Vagina (tissue), 2 donors: ENCODE data around the gene ATG9B.

Source experiments
- POLR2A ChIP-seq, 2 donors: fragments of 450-650 bp; IDR thresholded peaks; one replicate each; pipeline ENCODE4 v1.6.1; 2017; ENCODE audit warnings: antibody characterized with exemption in 2 of 2, mild to moderate bottlenecking in 2 of 2, moderate library complexity in 2 of 2
- POLR2AphosphoS5 ChIP-seq, 2 donors: sonication (generic); formaldehyde crosslinking; IDR thresholded peaks; one replicate each; pipeline ENCODE4 v1.9.0; 2017; ENCODE audit warnings: antibody characterized with exemption in 2 of 2, mild to moderate bottlenecking in 2 of 2, low read depth in 1 of 2; ENCODE audit not compliant: insufficient read depth in 1 of 2
- TF ChIP-seq, protein P1 (sequence below), 3 experiments: fragments of 450-650 bp in 2 of 3; fragments of 200-600 bp in 1 of 3; sonication (generic) in 1 of 3; IDR thresholded peaks; one replicate each; pipeline ENCODE4 v1.5.1; 2017 to 2019; ENCODE audit warnings: antibody characterized with exemption in 3 of 3, mild to moderate bottlenecking in 2 of 3, moderate library complexity in 2 of 3

DNA sequence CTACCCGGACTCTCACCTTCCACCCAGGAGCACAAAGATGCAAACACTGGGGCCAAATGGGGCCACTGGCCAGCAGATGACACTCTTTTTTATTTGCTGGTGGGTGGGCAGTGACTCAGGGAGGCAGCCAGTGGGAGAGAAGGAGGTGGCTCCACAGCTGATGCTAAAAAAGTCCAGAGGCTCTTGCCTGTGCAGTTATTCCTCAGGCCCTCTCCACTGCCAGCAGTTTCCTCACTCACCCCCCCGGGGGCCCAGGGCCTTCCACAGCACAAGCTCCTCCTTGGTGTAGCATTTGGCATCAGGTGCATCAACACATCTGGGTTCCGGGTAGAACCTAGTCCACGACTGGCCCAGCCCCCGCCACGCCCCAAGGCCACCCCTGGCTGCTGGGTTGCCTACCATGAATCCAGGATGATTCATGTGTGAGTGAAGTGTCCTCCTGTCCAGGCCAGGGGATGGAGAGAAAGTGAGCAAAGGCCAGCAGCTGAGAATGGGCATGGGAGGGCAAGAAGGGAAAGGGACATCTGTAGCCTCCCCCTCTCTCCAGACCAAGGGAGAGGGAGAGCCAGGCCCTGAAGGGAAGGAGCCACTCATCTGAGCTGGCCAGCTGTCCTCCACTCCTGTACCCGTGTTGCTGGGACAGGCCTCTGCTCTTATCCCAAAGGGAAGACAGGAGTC is 44.4 kb downstream of the ATG9B start:
- TF ChIP-seq, protein P1, sequence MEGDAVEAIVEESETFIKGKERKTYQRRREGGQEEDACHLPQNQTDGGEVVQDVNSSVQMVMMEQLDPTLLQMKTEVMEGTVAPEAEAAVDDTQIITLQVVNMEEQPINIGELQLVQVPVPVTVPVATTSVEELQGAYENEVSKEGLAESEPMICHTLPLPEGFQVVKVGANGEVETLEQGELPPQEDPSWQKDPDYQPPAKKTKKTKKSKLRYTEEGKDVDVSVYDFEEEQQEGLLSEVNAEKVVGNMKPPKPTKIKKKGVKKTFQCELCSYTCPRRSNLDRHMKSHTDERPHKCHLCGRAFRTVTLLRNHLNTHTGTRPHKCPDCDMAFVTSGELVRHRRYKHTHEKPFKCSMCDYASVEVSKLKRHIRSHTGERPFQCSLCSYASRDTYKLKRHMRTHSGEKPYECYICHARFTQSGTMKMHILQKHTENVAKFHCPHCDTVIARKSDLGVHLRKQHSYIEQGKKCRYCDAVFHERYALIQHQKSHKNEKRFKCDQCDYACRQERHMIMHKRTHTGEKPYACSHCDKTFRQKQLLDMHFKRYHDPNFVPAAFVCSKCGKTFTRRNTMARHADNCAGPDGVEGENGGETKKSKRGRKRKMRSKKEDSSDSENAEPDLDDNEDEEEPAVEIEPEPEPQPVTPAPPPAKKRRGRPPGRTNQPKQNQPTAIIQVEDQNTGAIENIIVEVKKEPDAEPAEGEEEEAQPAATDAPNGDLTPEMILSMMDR (IDR thresholded peaks at IDR 0.05), result no peak
- TF ChIP-seq POLR2A (IDR thresholded peaks at IDR 0.05) (no peak), POLR2AphosphoS5 (IDR thresholded peaks at IDR 0.05; ENCODE audit: insufficient read depth in 1 of 2, low read depth in 1 of 2) (no peak)
